ENCODE data around the gene RAD51C. TPM values are rescaled to one million over a fixed set of nuclear protein-coding genes. Genes with fewer than 3 reads are reported as not detected.

Gene RAD51C
- total and polyA plus RNA-seq, 9 of the 15 experiments (the other 6 are each of a cell fraction or from before 2014, with no cell fraction given) = 93.9 to 341 (median 135) TPM

DNA sequence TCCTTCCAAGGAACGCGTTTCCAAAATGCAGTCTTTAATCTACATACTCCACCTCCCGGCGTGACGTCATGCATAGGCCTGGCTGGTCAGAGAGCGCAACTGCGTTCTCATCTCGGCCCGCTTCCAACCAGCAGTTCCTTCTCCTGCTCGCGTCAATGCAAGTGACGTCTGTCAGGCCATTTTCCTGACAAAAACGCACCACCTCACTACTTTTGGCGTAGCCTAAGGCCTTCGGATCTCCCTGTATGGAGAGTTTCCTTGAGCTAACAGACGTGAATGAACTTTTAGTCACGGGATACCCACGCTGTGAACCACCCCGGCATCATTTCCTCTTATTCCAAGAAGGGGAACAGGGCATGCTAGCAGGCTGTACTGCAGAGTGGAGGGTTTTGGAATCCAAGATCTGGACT, 25.5 kb upstream of the RAD51C start (continued):
- TF ChIP-seq, protein P1, sequence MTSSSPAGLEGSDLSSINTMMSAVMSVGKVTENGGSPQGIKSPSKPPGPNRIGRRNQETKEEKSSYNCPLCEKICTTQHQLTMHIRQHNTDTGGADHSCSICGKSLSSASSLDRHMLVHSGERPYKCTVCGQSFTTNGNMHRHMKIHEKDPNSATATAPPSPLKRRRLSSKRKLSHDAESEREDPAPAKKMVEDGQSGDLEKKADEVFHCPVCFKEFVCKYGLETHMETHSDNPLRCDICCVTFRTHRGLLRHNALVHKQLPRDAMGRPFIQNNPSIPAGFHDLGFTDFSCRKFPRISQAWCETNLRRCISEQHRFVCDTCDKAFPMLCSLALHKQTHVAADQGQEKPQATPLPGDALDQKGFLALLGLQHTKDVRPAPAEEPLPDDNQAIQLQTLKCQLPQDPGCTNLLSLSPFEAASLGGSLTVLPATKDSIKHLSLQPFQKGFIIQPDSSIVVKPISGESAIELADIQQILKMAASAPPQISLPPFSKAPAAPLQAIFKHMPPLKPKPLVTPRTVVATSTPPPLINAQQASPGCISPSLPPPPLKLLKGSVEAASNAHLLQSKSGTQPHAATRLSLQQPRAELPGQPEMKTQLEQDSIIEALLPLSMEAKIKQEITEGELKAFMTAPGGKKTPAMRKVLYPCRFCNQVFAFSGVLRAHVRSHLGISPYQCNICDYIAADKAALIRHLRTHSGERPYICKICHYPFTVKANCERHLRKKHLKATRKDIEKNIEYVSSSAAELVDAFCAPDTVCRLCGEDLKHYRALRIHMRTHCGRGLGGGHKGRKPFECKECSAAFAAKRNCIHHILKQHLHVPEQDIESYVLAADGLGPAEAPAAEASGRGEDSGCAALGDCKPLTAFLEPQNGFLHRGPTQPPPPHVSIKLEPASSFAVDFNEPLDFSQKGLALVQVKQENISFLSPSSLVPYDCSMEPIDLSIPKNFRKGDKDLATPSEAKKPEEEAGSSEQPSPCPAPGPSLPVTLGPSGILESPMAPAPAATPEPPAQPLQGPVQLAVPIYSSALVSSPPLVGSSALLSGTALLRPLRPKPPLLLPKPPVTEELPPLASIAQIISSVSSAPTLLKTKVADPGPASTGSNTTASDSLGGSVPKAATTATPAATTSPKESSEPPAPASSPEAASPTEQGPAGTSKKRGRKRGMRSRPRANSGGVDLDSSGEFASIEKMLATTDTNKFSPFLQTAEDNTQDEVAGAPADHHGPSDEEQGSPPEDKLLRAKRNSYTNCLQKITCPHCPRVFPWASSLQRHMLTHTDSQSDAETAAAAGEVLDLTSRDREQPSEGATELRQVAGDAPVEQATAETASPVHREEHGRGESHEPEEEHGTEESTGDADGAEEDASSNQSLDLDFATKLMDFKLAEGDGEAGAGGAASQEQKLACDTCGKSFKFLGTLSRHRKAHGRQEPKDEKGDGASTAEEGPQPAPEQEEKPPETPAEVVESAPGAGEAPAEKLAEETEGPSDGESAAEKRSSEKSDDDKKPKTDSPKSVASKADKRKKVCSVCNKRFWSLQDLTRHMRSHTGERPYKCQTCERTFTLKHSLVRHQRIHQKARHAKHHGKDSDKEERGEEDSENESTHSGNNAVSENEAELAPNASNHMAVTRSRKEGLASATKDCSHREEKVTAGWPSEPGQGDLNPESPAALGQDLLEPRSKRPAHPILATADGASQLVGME (CRISPR knock-in tag; IDR thresholded peaks at IDR 0.05) = peak; percentile 52; the same call in 1 of the 2 replicates
- TF ChIP-seq, protein P2, sequence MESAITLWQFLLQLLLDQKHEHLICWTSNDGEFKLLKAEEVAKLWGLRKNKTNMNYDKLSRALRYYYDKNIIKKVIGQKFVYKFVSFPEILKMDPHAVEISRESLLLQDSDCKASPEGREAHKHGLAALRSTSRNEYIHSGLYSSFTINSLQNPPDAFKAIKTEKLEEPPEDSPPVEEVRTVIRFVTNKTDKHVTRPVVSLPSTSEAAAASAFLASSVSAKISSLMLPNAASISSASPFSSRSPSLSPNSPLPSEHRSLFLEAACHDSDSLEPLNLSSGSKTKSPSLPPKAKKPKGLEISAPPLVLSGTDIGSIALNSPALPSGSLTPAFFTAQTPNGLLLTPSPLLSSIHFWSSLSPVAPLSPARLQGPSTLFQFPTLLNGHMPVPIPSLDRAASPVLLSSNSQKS (CRISPR knock-in tag; IDR thresholded peaks at IDR 0.05) = no peak
- TF ChIP-seq, protein P3, sequence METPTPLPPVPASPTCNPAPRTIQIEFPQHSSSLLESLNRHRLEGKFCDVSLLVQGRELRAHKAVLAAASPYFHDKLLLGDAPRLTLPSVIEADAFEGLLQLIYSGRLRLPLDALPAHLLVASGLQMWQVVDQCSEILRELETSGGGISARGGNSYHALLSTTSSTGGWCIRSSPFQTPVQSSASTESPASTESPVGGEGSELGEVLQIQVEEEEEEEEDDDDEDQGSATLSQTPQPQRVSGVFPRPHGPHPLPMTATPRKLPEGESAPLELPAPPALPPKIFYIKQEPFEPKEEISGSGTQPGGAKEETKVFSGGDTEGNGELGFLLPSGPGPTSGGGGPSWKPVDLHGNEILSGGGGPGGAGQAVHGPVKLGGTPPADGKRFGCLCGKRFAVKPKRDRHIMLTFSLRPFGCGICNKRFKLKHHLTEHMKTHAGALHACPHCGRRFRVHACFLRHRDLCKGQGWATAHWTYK (CRISPR knock-in tag; IDR thresholded peaks at IDR 0.05) = peak; percentile 94
- TF ChIP-seq, protein P4, sequence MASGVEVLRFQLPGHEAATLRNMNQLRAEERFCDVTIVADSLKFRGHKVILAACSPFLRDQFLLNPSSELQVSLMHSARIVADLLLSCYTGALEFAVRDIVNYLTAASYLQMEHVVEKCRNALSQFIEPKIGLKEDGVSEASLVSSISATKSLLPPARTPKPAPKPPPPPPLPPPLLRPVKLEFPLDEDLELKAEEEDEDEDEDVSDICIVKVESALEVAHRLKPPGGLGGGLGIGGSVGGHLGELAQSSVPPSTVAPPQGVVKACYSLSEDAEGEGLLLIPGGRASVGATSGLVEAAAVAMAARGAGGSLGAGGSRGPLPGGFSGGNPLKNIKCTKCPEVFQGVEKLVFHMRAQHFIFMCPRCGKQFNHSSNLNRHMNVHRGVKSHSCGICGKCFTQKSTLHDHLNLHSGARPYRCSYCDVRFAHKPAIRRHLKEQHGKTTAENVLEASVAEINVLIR (CRISPR knock-in tag; IDR thresholded peaks at IDR 0.05) = peak; percentile 80
- TF ChIP-seq ZNF146 (CRISPR knock-in tag; IDR thresholded peaks at IDR 0.05; ENCODE audit: unreplicated experiment) (no peak), KLF6 (CRISPR knock-in tag; IDR thresholded peaks at IDR 0.05; ENCODE audit: borderline replicate concordance) (peak; percentile 91), JUNB (CRISPR knock-in tag; conservative IDR thresholded peaks at IDR 0.05) (peak; percentile 67), ZNF165 (CRISPR knock-in tag; IDR thresholded peaks at IDR 0.05; ENCODE audit: borderline replicate concordance) (peak; percentile 67; the same call in 1 of the 2 replicates), L3MBTL2 (IDR thresholded peaks at IDR 0.05) (peak; percentile 70; the same call in 1 of the 2 replicates), ZNF644 (tag; IDR thresholded peaks at IDR 0.05; ENCODE audit: low read depth) (peak; percentile 89), ZFX (CRISPR knock-in tag; IDR thresholded peaks at IDR 0.05) (peak; percentile 80), MIER1 (IDR thresholded peaks at IDR 0.05; ENCODE audit: low read depth) (no peak), ZNF239 (CRISPR knock-in tag; IDR thresholded peaks at IDR 0.05) (peak; percentile 75), EHMT2 (IDR thresholded peaks at IDR 0.05) (peak; percentile 46; the same call in 1 of the 2 replicates)
- TF ChIP-seq, protein P5, sequence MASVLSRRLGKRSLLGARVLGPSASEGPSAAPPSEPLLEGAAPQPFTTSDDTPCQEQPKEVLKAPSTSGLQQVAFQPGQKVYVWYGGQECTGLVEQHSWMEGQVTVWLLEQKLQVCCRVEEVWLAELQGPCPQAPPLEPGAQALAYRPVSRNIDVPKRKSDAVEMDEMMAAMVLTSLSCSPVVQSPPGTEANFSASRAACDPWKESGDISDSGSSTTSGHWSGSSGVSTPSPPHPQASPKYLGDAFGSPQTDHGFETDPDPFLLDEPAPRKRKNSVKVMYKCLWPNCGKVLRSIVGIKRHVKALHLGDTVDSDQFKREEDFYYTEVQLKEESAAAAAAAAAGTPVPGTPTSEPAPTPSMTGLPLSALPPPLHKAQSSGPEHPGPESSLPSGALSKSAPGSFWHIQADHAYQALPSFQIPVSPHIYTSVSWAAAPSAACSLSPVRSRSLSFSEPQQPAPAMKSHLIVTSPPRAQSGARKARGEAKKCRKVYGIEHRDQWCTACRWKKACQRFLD (CRISPR knock-in tag; IDR thresholded peaks at IDR 0.05) = peak; percentile 95

Measured in K562 (cell line).